Measurements from ENCODE around the gene RANBP10. TPM values are rescaled to one million over a fixed set of nuclear protein-coding genes. Genes with fewer than 3 reads are reported as not detected.

RANBP10 gene
- total RNA-seq, 1 experiment from 2014 or later, result 13.4 TPM

GRCh38 chr16:67766291-67766690 lies 40.1 kb downstream of the RANBP10 start:
- no TSS peak for BruUV-seq (replicated peaks)
- intact Hi-C loops (cut with micrococcal nuclease; ENCODE audit: unreplicated experiment) (no loop called here), in situ Hi-C loops (cut with HindIII; ENCODE audit: low pct_unique_long_range_greater_than_20kb, low sequenced_read_pairs) (no loop called here)
- DNase-seq (ENCODE audit: low read depth, low spot score), result no peak
- TF ChIP-seq SIN3A (IDR thresholded peaks at IDR 0.05; ENCODE audit: borderline replicate concordance, insufficient read depth, low read depth, low read length), result no peak
- TF ChIP-seq CTCF (IDR thresholded peaks at IDR 0.05), result no peak
- no peak for TF ChIP-seq TCF7L2 (IDR thresholded peaks at IDR 0.05; ENCODE audit: low read depth, low read length)
- no peak for TF ChIP-seq POLR2AphosphoS5 (IDR thresholded peaks at IDR 0.05; ENCODE audit: low read depth, low read length)
- TF ChIP-seq REST (IDR thresholded peaks at IDR 0.05; ENCODE audit: insufficient read depth in 1 of 2, low read depth in 2 of 2, low read length in 1 of 2), result no peak
- H3K36me3 ChIP-seq (ENCODE audit: control insufficient read depth, insufficient read depth, low read length), result no peaks in the 10 kb centered on the region
- no peak overlapping the region for H3K4me3 ChIP-seq (ENCODE audit: low read depth in 2 of 2, low read length in 2 of 2)
- ChIA-PET CTCF (interaction anchor here (0.5 kb wide), 1 partner anchor 50 kb away, joined by 3 read pairs; no protein-coding TSS in a partner anchor), POLR2A (no interaction called here)
- H3K27ac ChIP-seq (ENCODE audit: low read length), result no peak overlapping the region
- H3K27me3 ChIP-seq (ENCODE audit: control insufficient read depth, insufficient read depth, low read length), result no peaks in the 10 kb centered on the region
- no peaks in the 10 kb centered on the region for H3K9me3 ChIP-seq (ENCODE audit: control insufficient read depth, insufficient read depth, low read depth, low read length)
- no peak for ATAC-seq
- H3K4me1 ChIP-seq (ENCODE audit: control insufficient read depth, insufficient read depth, low read length), result no peaks in the 10 kb centered on the region

- TF ChIP-seq REST (IDR thresholded peaks at IDR 0.05; ENCODE audit: insufficient read depth in 1 of 2, low read depth in 2 of 2, low read length in 1 of 2) (no peak), POLR2AphosphoS5 (IDR thresholded peaks at IDR 0.05; ENCODE audit: low read depth, low read length) (no peak), TCF7L2 (IDR thresholded peaks at IDR 0.05; ENCODE audit: low read depth, low read length) (no peak), CTCF (IDR thresholded peaks at IDR 0.05) (no peak), SIN3A (IDR thresholded peaks at IDR 0.05; ENCODE audit: borderline replicate concordance, insufficient read depth, low read depth, low read length) (no peak)
- CTCF ChIA-PET, result no interaction called here
Observed at GRCh38 chr16:67764158-67764667, 42.1 kb downstream of the RANBP10 start.

More at GRCh38 chr16:67764158-67764667, 42.1 kb downstream of the RANBP10 start:
- POLR2A ChIA-PET, result no interaction called here
- no peaks in the 10 kb centered on the region for H3K36me3 ChIP-seq (ENCODE audit: control insufficient read depth, insufficient read depth, low read length)
- no peak for ATAC-seq
- DNase-seq (ENCODE audit: low read depth, low spot score), result no peak
- no peak overlapping the region for H3K4me3 ChIP-seq (ENCODE audit: low read depth in 2 of 2, low read length in 2 of 2)
- no TSS peak for BruUV-seq (replicated peaks)
- no peak overlapping the region for H3K27ac ChIP-seq (ENCODE audit: low read length)
- intact Hi-C loops (cut with micrococcal nuclease; ENCODE audit: unreplicated experiment), result no loop called here
- no peaks in the 10 kb centered on the region for H3K9me3 ChIP-seq (ENCODE audit: control insufficient read depth, insufficient read depth, low read depth, low read length)
- H3K27me3 ChIP-seq (ENCODE audit: control insufficient read depth, insufficient read depth, low read length), result no peaks in the 10 kb centered on the region
- no peaks in the 10 kb centered on the region for H3K4me1 ChIP-seq (ENCODE audit: control insufficient read depth, insufficient read depth, low read length)
- in situ Hi-C loops (cut with HindIII; ENCODE audit: low pct_unique_long_range_greater_than_20kb, low sequenced_read_pairs), result no loop called here
